ENCODE measurements around the gene TSGA10IP. TPM values are rescaled to one million over a fixed set of nuclear protein-coding genes. Genes with fewer than 3 reads are reported as not detected.

The TSGA10IP gene
- total RNA-seq, 1 donor from 2014 or later, result not detected

GRCh38 chr11:65954771-65955170 lies 9.5 kb downstream of the TSGA10IP start:
- no peaks in the 10 kb centered on the region for H3K36me3 Mint-ChIP-seq (ENCODE audit: low read depth, unreplicated experiment)

DNA sequence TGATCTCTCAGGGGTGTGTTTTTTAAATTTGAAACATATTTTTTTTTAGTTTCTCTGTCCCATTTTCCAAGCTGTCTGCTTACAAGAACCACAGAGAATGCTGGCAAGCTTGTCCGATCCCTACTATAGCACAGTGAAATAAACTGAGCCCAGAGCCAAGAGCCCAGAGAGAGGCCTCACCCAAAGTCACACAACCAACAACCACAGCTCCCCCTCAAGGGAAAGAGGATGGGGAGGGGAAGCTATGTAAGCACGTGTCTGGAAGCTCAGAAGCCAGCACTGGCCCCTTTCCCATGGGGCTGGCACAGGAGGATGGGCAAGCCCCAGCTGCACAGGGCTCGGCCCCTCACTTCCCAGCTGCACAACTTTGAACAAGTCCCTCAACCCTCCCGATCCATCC lies 13.0 kb downstream of the TSGA10IP start:
- Mint-ChIP-seq H3K27me3 (ENCODE audit: low read depth, unreplicated experiment) (peaks cover 2% of the 10 kb centered on the region), H3K27ac (ENCODE audit: unreplicated experiment) (no peak overlapping the region), H3K4me1 (ENCODE audit: low read depth, unreplicated experiment) (peaks cover 11% of the 10 kb centered on the region), H3K4me3 (ENCODE audit: unreplicated experiment) (peak overlapping the region; percentile 8), H3K36me3 (ENCODE audit: low read depth, unreplicated experiment) (no peaks in the 10 kb centered on the region), H3K9me3 (ENCODE audit: unreplicated experiment) (no peaks in the 10 kb centered on the region)
- Histone ChIP-seq H3K79me2 (ENCODE audit: insufficient read depth, low read length) (peaks cover 18% of the 10 kb centered on the region), H2AFZ (ENCODE audit: low read depth, low read length) (no peak overlapping the region), H3K4me3 (ENCODE audit: insufficient read depth, low read depth, low read length) (no peak overlapping the region), H3K9me3 (ENCODE audit: insufficient read depth, low read depth, low read length) (no peaks in the 10 kb centered on the region), H3K4me2 (ENCODE audit: low read length) (no peak overlapping the region), H3K9ac (ENCODE audit: low read length) (no peak overlapping the region), H4K20me1 (ENCODE audit: insufficient read depth, low read length) (peaks cover 12% of the 10 kb centered on the region), H3K27ac (ENCODE audit: low read depth, low read length) (no peak overlapping the region), H3K4me1 (ENCODE audit: insufficient read depth, low read length) (peaks cover 12% of the 10 kb centered on the region), H3K27me3 (ENCODE audit: insufficient read depth, low read length) (no peaks in the 10 kb centered on the region), H3K36me3 (ENCODE audit: insufficient read depth, low read length) (no peaks in the 10 kb centered on the region)
- DNase-seq (ENCODE audit: low read depth) (no peak), FAIRE-seq (no peak)
- TF ChIP-seq CTCF (IDR thresholded peaks at IDR 0.05; ENCODE audit: insufficient read depth, low read depth, low read length), result no peak
- no peak for TF ChIP-seq EZH2 (IDR thresholded peaks at IDR 0.05; ENCODE audit: insufficient read depth, low read length)

More at GRCh38 chr11:65954771-65955170, 9.5 kb downstream of the TSGA10IP start:
- Histone ChIP-seq H3K9me3 (ENCODE audit: insufficient read depth, low read depth, low read length) (no peaks in the 10 kb centered on the region), H4K20me1 (ENCODE audit: insufficient read depth, low read length) (no peaks in the 10 kb centered on the region), H3K4me2 (ENCODE audit: low read length) (no peak overlapping the region), H3K4me3 (ENCODE audit: insufficient read depth, low read depth, low read length) (no peak overlapping the region), H3K27me3 (ENCODE audit: insufficient read depth, low read length) (no peaks in the 10 kb centered on the region), H3K27ac (ENCODE audit: low read depth, low read length) (no peak overlapping the region), H3K9ac (ENCODE audit: low read length) (no peak overlapping the region), H3K36me3 (ENCODE audit: insufficient read depth, low read length) (no peaks in the 10 kb centered on the region), H2AFZ (ENCODE audit: low read depth, low read length) (no peak overlapping the region), H3K79me2 (ENCODE audit: insufficient read depth, low read length) (no peaks in the 10 kb centered on the region), H3K4me1 (ENCODE audit: insufficient read depth, low read length) (no peaks in the 10 kb centered on the region)
- TF ChIP-seq CTCF (IDR thresholded peaks at IDR 0.05; ENCODE audit: insufficient read depth, low read depth, low read length) (no peak), EZH2 (IDR thresholded peaks at IDR 0.05; ENCODE audit: insufficient read depth, low read length) (no peak)
- no peaks in the 10 kb centered on the region for H3K9me3 Mint-ChIP-seq (ENCODE audit: unreplicated experiment)
- FAIRE-seq, result no peak
- no peaks in the 10 kb centered on the region for H3K4me1 Mint-ChIP-seq (ENCODE audit: low read depth, unreplicated experiment)
- no peak for DNase-seq (ENCODE audit: low read depth)
- H3K27me3 Mint-ChIP-seq (ENCODE audit: low read depth, unreplicated experiment), result peaks cover 2% of the 10 kb centered on the region
- H3K4me3 Mint-ChIP-seq (ENCODE audit: unreplicated experiment), result no peak overlapping the region
- H3K27ac Mint-ChIP-seq (ENCODE audit: unreplicated experiment), result no peak overlapping the region

DNA sequence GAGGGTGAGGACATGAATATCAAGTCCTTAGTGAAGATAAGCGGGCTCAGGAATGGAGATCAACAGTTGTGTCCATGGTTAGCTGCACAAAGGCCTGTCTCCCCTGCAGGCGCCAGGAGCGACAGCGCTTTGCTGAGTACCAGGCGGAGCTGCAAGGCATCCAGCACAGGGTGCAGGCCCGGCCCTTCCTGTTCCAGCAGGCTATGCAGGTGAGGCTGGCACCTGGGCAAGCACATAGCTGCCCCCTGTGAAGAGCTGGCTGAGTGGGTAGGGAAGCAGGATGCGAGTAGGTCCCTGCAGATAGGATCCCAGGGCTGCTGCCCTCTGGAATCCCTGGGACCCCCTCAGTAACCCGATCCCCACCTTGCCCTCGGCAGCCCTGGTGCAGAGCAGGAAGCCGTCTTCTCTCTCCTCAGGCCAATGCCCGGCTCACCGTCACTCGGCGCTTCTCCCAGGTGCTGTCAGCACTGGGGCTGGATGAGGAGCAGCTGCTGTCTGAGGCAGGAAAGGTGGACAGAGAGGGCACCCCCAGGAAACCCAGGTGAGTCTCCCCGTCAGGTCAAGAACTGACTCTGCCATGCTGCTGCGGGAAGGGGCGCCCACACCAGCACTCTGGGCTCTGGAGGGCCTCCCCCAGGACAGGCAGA lies 13.6 kb downstream of the TSGA10IP start:
- H3K4me2 ChIP-seq (ENCODE audit: low read length), result no peak overlapping the region
- no peak for TF ChIP-seq EZH2 (IDR thresholded peaks at IDR 0.05; ENCODE audit: insufficient read depth, low read length)
- TF ChIP-seq CTCF (IDR thresholded peaks at IDR 0.05; ENCODE audit: insufficient read depth, low read depth, low read length), result no peak
- Mint-ChIP-seq H3K9me3 (ENCODE audit: unreplicated experiment) (no peaks in the 10 kb centered on the region), H3K4me3 (ENCODE audit: unreplicated experiment) (no peak overlapping the region), H3K4me1 (ENCODE audit: low read depth, unreplicated experiment) (peaks cover 11% of the 10 kb centered on the region), H3K27me3 (ENCODE audit: low read depth, unreplicated experiment) (peaks cover 2% of the 10 kb centered on the region), H3K36me3 (ENCODE audit: low read depth, unreplicated experiment) (no peaks in the 10 kb centered on the region), H3K27ac (ENCODE audit: unreplicated experiment) (no peak overlapping the region)
- H3K27ac ChIP-seq (ENCODE audit: low read depth, low read length), result no peak overlapping the region
- H2AFZ ChIP-seq (ENCODE audit: low read depth, low read length), result no peak overlapping the region
- no peaks in the 10 kb centered on the region for H3K36me3 ChIP-seq (ENCODE audit: insufficient read depth, low read length)
- peaks cover 17% of the 10 kb centered on the region for H4K20me1 ChIP-seq (ENCODE audit: insufficient read depth, low read length)
- H3K9ac ChIP-seq (ENCODE audit: low read length), result no peak overlapping the region
- FAIRE-seq (no peak), DNase-seq (ENCODE audit: low read depth) (no peak)
- H3K27me3 ChIP-seq (ENCODE audit: insufficient read depth, low read length), result no peaks in the 10 kb centered on the region
- no peaks in the 10 kb centered on the region for H3K9me3 ChIP-seq (ENCODE audit: insufficient read depth, low read depth, low read length)
- peaks cover 24% of the 10 kb centered on the region for H3K79me2 ChIP-seq (ENCODE audit: insufficient read depth, low read length)
- no peak overlapping the region for H3K4me3 ChIP-seq (ENCODE audit: insufficient read depth, low read depth, low read length)
- H3K4me1 ChIP-seq (ENCODE audit: insufficient read depth, low read length), result peaks cover 13% of the 10 kb centered on the region

Measured in astrocyte (in vitro differentiated cells and primary cell).